CD1c-positive myeloid dendritic cell (primary cell): ENCODE measurements around the gene HCAR1.
"Not testable (repeated sequence)": the region's sequence is repeated elsewhere in the genome, so short reads cannot be mapped to it uniquely, and the experiment has no call there.

Source experiments
- DNase-seq: peaks from one replicate; pipeline ENCODE4 v3.0.0-alpha.2; 2016; ENCODE audit errors: extremely low spot score

Gene HCAR1

GRCh38 chr12:122721057-122721545 is 9.5 kb downstream of the HCAR1 start:
- DNase-seq = no peak

- DNase-seq = peak; percentile 91
These were observed 14.0 kb downstream of the HCAR1 start, which contains the start of gene HCAR3 for GRCh38 chr12:122716658-122717057. Gene HCAR3 (minus strand): TSS chr12:122716811. CDS start chr12:122716737, 74 bp downstream.

GRCh38 chr12:122715211-122715610 is 15.4 kb downstream of the HCAR1 start:
- DNase-seq = peak; percentile 89

GRCh38 chr12:122713491-122714188 is 17.0 kb downstream of the HCAR1 start:
- not testable (repeated sequence) for DNase-seq

- peak; percentile 79 for DNase-seq
These were observed 19.4 kb downstream of the HCAR1 start for GRCh38 chr12:122711266-122711665.

- not testable (repeated sequence) for DNase-seq
These were observed 20.3 kb downstream of the HCAR1 start for GRCh38 chr12:122710341-122710740.

- DNase-seq = not testable (repeated sequence)
These were observed 21.4 kb downstream of the HCAR1 start for GRCh38 chr12:122709287-122709686.

- not testable (repeated sequence) for DNase-seq
These were observed 26.8 kb downstream of the HCAR1 start for GRCh38 chr12:122703841-122704240.

GRCh38 chr12:122702890-122703611 is 27.6 kb downstream of the HCAR1 start, which contains the start of gene HCAR2:
Gene HCAR2 (minus strand): TSS chr12:122703357. CDS start chr12:122703283, 74 bp downstream.
- DNase-seq = peak; percentile 87

- not testable (repeated sequence) for DNase-seq
These were observed 29.2 kb downstream of the HCAR1 start for GRCh38 chr12:122701481-122701880.

GRCh38 chr12:122700038-122700710 is 30.5 kb downstream of the HCAR1 start:
- DNase-seq = not testable (repeated sequence)

- DNase-seq = not testable (repeated sequence)
These were observed 33.7 kb downstream of the HCAR1 start for GRCh38 chr12:122696922-122697321.

- DNase-seq = no peak
These were observed 39.1 kb downstream of the HCAR1 start for GRCh38 chr12:122691566-122691965.

- no peak for DNase-seq
These were observed 42.4 kb downstream of the HCAR1 start for GRCh38 chr12:122688291-122688690.

- DNase-seq = no peak
These were observed 43.6 kb downstream of the HCAR1 start for GRCh38 chr12:122687086-122687485.

GRCh38 chr12:122686538-122686937 is 44.1 kb downstream of the HCAR1 start:
- DNase-seq = no peak

- DNase-seq = no peak
These were observed 46.3 kb downstream of the HCAR1 start for GRCh38 chr12:122684297-122684813.

- peak; percentile 73 for DNase-seq
These were observed 48.8 kb downstream of the HCAR1 start for GRCh38 chr12:122681814-122682213.

GRCh38 chr12:122680989-122681388 is 49.7 kb downstream of the HCAR1 start:
- not testable (repeated sequence) for DNase-seq

- not testable (repeated sequence) for DNase-seq
These were observed 53.9 kb downstream of the HCAR1 start for GRCh38 chr12:122676781-122677180.
